Measurements from ENCODE around the gene CFAP57.

Gene CFAP57

DNA sequence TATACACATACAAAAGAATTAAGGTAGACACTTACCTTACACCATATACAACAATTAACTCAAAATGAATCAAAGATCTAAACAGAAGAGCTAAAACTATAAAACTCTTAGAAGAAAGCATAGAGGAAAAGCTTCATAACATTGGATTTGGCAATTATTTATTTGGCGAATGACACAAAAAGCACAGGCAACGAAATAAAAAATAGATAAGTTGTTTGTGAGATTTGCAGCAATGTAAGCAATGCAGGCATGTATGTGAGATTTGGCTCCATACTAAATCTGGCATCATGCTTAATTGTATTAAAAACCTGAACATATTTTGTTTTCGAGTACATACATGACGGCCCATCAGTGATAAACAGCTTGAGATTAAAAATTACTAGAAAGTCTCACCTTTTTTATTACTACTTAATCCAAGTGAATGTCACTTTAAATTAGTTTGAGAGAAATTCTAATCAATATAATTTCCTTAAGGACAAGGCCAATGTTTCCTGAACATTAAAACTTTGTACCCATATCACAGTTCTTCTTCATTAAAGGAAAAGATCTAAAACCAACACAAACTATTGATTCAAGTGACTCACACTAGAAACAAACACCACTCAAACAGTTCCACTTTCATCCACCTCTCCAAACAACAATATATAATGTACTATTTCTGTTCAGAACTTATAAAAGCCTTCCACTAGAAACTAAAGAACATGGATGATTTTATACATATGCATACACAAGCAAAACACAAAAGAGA is 74.5 kb downstream of the CFAP57 start:
- TF ChIP-seq, protein P1, sequence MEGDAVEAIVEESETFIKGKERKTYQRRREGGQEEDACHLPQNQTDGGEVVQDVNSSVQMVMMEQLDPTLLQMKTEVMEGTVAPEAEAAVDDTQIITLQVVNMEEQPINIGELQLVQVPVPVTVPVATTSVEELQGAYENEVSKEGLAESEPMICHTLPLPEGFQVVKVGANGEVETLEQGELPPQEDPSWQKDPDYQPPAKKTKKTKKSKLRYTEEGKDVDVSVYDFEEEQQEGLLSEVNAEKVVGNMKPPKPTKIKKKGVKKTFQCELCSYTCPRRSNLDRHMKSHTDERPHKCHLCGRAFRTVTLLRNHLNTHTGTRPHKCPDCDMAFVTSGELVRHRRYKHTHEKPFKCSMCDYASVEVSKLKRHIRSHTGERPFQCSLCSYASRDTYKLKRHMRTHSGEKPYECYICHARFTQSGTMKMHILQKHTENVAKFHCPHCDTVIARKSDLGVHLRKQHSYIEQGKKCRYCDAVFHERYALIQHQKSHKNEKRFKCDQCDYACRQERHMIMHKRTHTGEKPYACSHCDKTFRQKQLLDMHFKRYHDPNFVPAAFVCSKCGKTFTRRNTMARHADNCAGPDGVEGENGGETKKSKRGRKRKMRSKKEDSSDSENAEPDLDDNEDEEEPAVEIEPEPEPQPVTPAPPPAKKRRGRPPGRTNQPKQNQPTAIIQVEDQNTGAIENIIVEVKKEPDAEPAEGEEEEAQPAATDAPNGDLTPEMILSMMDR (IDR thresholded peaks at IDR 0.05; ENCODE audit: borderline replicate concordance, extremely low read depth, low read length, poor library complexity, severe bottlenecking), result no peak
- no peak for TF ChIP-seq EZH2 (IDR thresholded peaks at IDR 0.05; ENCODE audit: borderline replicate concordance, low read depth, low read length, severe bottlenecking)
- H3K27ac ChIP-seq (ENCODE audit: low read length), result no peak overlapping the region
- H3K36me3 ChIP-seq (ENCODE audit: insufficient read depth, low read length), result no peaks in the 10 kb centered on the region
- H3K79me2 ChIP-seq (ENCODE audit: insufficient read depth, low read length), result no peaks in the 10 kb centered on the region
- H3K9ac ChIP-seq (ENCODE audit: low read depth, low read length), result no peak overlapping the region
- no peak for DNase-seq
- no peak overlapping the region for H2AFZ ChIP-seq (ENCODE audit: low read depth, low read length)
- H4K20me1 ChIP-seq (ENCODE audit: insufficient read depth, low read length), result no peaks in the 10 kb centered on the region
- no peak for ATAC-seq (ENCODE audit: insufficient read depth, low read depth)
- H3K9me3 ChIP-seq (ENCODE audit: insufficient read depth, low read length, severe bottlenecking), result peaks cover 5% of the 10 kb centered on the region
- H3K27me3 ChIP-seq (ENCODE audit: insufficient read depth, low read length, poor library complexity), result peaks cover 3% of the 10 kb centered on the region
- H3K4me2 ChIP-seq (ENCODE audit: insufficient read depth, low read length), result no peak overlapping the region
- no peaks in the 10 kb centered on the region for H3K4me1 ChIP-seq (ENCODE audit: insufficient read depth, low read length)
- H3K4me3 ChIP-seq (ENCODE audit: low read depth in 1 of 2, low read length in 2 of 2), result no peak overlapping the region

DNA sequence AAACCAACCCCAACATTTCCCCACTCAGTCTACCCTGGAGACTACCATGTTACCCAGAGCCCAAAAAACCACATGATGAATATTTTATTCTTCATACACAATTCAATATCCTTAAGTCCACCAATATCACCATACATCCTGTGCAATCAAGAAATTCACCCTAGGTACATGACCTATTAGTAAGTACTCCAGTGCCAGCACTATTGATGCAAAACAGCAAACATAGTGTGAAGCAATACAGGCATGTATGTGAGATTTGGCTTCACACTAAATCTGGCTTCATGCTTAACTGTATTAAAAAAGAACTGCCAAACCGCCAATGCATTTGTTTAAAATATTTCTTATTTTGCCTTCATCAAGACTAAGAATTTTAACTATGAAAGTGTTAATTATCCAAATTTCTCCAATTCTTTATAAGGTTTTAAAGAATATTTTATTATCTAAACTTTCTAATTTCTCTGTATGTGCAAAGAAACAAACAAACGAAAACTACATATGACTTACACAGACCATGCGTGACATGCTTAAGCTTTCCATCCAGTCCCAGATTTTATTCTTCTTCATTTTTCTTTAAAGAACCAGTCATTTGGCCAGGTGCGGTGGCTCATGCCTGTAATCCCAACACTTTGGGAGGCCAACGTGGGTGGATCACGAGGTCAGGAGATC is 75.3 kb downstream of the CFAP57 start:
- H4K20me1 ChIP-seq (ENCODE audit: insufficient read depth, low read length), result no peaks in the 10 kb centered on the region
- no peak overlapping the region for H3K4me2 ChIP-seq (ENCODE audit: insufficient read depth, low read length)
- no peaks in the 10 kb centered on the region for H3K4me1 ChIP-seq (ENCODE audit: insufficient read depth, low read length)
- no peak overlapping the region for H3K4me3 ChIP-seq (ENCODE audit: low read depth in 1 of 2, low read length in 2 of 2)
- DNase-seq (no peak), ATAC-seq (ENCODE audit: insufficient read depth, low read depth) (no peak)
- H3K27ac ChIP-seq (ENCODE audit: low read length), result no peak overlapping the region
- H2AFZ ChIP-seq (ENCODE audit: low read depth, low read length), result no peak overlapping the region
- no peaks in the 10 kb centered on the region for H3K36me3 ChIP-seq (ENCODE audit: insufficient read depth, low read length)
- H3K79me2 ChIP-seq (ENCODE audit: insufficient read depth, low read length), result no peaks in the 10 kb centered on the region
- H3K27me3 ChIP-seq (ENCODE audit: insufficient read depth, low read length, poor library complexity), result peaks cover 3% of the 10 kb centered on the region
- no peak overlapping the region for H3K9ac ChIP-seq (ENCODE audit: low read depth, low read length)
- no peak for TF ChIP-seq EZH2 (IDR thresholded peaks at IDR 0.05; ENCODE audit: borderline replicate concordance, low read depth, low read length, severe bottlenecking)
- TF ChIP-seq, protein P1 (IDR thresholded peaks at IDR 0.05; ENCODE audit: borderline replicate concordance, extremely low read depth, low read length, poor library complexity, severe bottlenecking), result no peak
- H3K9me3 ChIP-seq (ENCODE audit: insufficient read depth, low read length, severe bottlenecking), result peaks cover 5% of the 10 kb centered on the region

DNA sequence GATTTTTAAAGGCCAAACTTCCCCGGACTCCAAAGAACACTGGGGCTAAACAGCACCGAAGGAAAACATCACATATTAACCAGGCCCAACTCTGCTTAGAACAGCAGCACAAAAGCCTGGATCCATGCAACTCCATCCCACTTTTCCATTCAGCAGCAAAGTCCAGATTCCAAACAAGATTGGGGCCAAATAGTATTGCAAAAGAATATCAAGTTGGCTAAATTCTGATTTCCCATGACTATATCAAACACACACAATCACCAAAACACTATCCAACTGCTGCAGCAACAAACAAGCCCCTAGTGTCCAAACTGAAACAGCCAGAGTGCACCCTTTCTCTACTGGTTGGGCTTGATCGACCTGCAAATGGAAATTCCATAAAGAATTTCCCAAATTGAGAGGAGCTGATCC is 78.2 kb downstream of the CFAP57 start:
- Histone ChIP-seq H3K79me2 (ENCODE audit: insufficient read depth, low read length) (no peaks in the 10 kb centered on the region), H3K9ac (ENCODE audit: low read depth, low read length) (no peak overlapping the region), H3K4me2 (ENCODE audit: insufficient read depth, low read length) (no peak overlapping the region), H3K27me3 (ENCODE audit: insufficient read depth, low read length, poor library complexity) (no peaks in the 10 kb centered on the region), H3K4me3 (ENCODE audit: low read depth in 1 of 2, low read length in 2 of 2) (no peak overlapping the region), H3K9me3 (ENCODE audit: insufficient read depth, low read length, severe bottlenecking) (peaks cover 5% of the 10 kb centered on the region), H3K36me3 (ENCODE audit: insufficient read depth, low read length) (no peaks in the 10 kb centered on the region), H3K4me1 (ENCODE audit: insufficient read depth, low read length) (no peaks in the 10 kb centered on the region), H3K27ac (ENCODE audit: low read length) (no peak overlapping the region), H2AFZ (ENCODE audit: low read depth, low read length) (no peak overlapping the region), H4K20me1 (ENCODE audit: insufficient read depth, low read length) (no peaks in the 10 kb centered on the region)
- DNase-seq (no peak), ATAC-seq (ENCODE audit: insufficient read depth, low read depth) (no peak)
- TF ChIP-seq, protein P1 (IDR thresholded peaks at IDR 0.05; ENCODE audit: borderline replicate concordance, extremely low read depth, low read length, poor library complexity, severe bottlenecking), result no peak
- TF ChIP-seq EZH2 (IDR thresholded peaks at IDR 0.05; ENCODE audit: borderline replicate concordance, low read depth, low read length, severe bottlenecking), result no peak
